Suprapubic skin (tissue), 3 donors: ENCODE data around the gene TMEM50A.

Source experiments
- CTCF ChIP-seq, 2 donors: fragments of 200-600 bp in 1 of 2; fragments of 450-650 bp in 1 of 2; sonication (generic) in 1 of 2; IDR thresholded peaks; one replicate each; pipeline ENCODE4 v1.5.1; 2016 to 2019; ENCODE audit warnings: antibody characterized with exemption in 2 of 2, mild to moderate bottlenecking in 1 of 2, moderate library complexity in 1 of 2
- EP300 ChIP-seq: sonication (generic); formaldehyde crosslinking; IDR thresholded peaks from one replicate; pipeline ENCODE4 v1.6.1; 2017; ENCODE audit warnings: antibody characterized with exemption

- no peak for TF ChIP-seq CTCF (IDR thresholded peaks at IDR 0.05)
- no peak for TF ChIP-seq EP300
Measured at GRCh38 chr1:25361901-25362300, 23.8 kb downstream of the TMEM50A start.
